Progenitor cell of endocrine pancreas (in vitro differentiated cells): ENCODE measurements around the gene PDE7B. TPM values are rescaled to one million over a fixed set of nuclear protein-coding genes. Genes with fewer than 3 reads are reported as not detected.

Experiments used
- DNase-seq: peaks from one replicate; pipeline ENCODE4 v3.0.0; 2021; ENCODE audit warnings: low spot score; ENCODE audit not compliant: unreplicated experiment
- H3K27ac Mint-ChIP-seq: 2 replicates; pipeline ENCODE4 v1.8.0; 2021; ENCODE audit warnings: mild to moderate bottlenecking, moderate library complexity, mixed read lengths
- H3K27me3 Mint-ChIP-seq: 2 replicates; pipeline ENCODE4 v1.8.0; 2021; ENCODE audit warnings: mixed read lengths
- H3K36me3 Mint-ChIP-seq: 2 replicates; pipeline ENCODE4 v1.8.0; 2022; ENCODE audit warnings: mixed read lengths; ENCODE audit not compliant: insufficient read depth
- H3K4me1 Mint-ChIP-seq: 2 replicates; pipeline ENCODE4 v1.8.0; 2021; ENCODE audit warnings: low read depth, mixed read lengths
- H3K4me3 Mint-ChIP-seq: 2 replicates; pipeline ENCODE4 v1.8.0; 2021; ENCODE audit warnings: low read depth, mild to moderate bottlenecking, moderate library complexity, mixed read lengths
- H3K9me3 Mint-ChIP-seq: 2 replicates; pipeline ENCODE4 v1.8.0; 2021; ENCODE audit warnings: low read depth, mixed read lengths
- CTCF ChIP-seq: fragments of 200-600 bp; sonication (generic); IDR thresholded peaks from one replicate; pipeline ENCODE4 v1.5.0; 2021; ENCODE audit warnings: antibody characterized with exemption, mild to moderate bottlenecking; ENCODE audit not compliant: unreplicated experiment
- total RNA-seq: library from RNA; stranded (reverse); gene quantifications from 2 replicates; pipeline ENCODE4 v1.2.1, GENCODE V29; 2021

PDE7B gene
- total RNA-seq, 1 donor from 2014 or later, result 0.07 TPM

DNA sequence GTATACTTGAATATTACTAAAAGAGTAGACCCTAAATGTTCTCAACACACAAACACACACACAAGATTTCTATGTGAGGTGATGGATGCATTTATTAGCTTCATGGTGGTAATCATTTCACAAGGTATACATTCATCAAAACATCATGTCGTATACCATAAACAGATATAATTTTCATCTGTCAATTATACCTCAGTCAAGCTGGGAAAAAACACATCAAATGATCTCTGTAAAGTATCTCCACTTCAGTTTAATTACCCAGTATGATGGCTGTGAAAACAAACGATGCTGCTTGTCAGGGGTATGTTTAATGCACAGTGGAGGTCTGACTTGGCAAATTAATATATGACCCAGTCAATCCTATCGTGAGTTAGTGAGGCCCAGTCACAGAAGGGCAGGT is 241.4 kb downstream of the PDE7B start:
- no peak for DNase-seq
- H3K27ac Mint-ChIP-seq, result no peak overlapping the region
- no peak overlapping the region for H3K4me3 Mint-ChIP-seq

DNA sequence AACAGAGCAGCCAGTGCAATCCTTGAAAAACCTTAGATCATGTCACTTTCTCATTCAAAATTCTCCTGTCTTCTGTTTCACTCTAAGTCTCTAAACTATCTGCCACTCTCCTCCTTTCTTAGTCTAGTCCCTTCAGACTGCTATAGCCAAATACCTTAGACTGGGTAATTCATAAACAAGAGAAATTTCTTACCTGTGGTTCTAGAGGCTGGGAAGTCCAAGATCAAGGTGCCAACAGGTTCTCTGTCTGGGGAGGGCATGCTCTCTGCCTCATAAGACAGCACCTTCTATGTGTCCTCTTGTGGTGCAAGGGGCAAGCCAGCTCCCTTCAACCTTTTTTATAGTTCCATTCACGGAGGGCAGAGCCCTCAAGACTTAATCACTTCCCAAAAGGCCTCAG is 242.3 kb downstream of the PDE7B start:
- H3K27ac Mint-ChIP-seq, result no peak overlapping the region
- H3K27me3 Mint-ChIP-seq, result peaks cover 3% of the 10 kb centered on the region
- H3K36me3 Mint-ChIP-seq, result no peaks in the 10 kb centered on the region
- peaks cover 10% of the 10 kb centered on the region for H3K9me3 Mint-ChIP-seq
- TF ChIP-seq CTCF, result no peak
- H3K4me3 Mint-ChIP-seq, result no peak overlapping the region
- DNase-seq, result no peak
- peaks cover 7% of the 10 kb centered on the region for H3K4me1 Mint-ChIP-seq

More for the DNA sequence above, 241.4 kb downstream of the PDE7B start:
- Mint-ChIP-seq H3K27me3 (peaks cover 3% of the 10 kb centered on the region), H3K9me3 (peaks cover 10% of the 10 kb centered on the region), H3K36me3 (no peaks in the 10 kb centered on the region), H3K4me1 (peaks cover 7% of the 10 kb centered on the region)
- TF ChIP-seq CTCF, result no peak

- no peak for TF ChIP-seq CTCF
- Mint-ChIP-seq H3K27me3 (peaks cover 3% of the 10 kb centered on the region), H3K27ac (no peak overlapping the region), H3K4me1 (peaks cover 7% of the 10 kb centered on the region), H3K36me3 (no peaks in the 10 kb centered on the region), H3K4me3 (no peak overlapping the region), H3K9me3 (peaks cover 10% of the 10 kb centered on the region)
- DNase-seq, result no peak
Observed at GRCh38 chr6:136094812-136095211, 243.3 kb downstream of the PDE7B start.

DNA sequence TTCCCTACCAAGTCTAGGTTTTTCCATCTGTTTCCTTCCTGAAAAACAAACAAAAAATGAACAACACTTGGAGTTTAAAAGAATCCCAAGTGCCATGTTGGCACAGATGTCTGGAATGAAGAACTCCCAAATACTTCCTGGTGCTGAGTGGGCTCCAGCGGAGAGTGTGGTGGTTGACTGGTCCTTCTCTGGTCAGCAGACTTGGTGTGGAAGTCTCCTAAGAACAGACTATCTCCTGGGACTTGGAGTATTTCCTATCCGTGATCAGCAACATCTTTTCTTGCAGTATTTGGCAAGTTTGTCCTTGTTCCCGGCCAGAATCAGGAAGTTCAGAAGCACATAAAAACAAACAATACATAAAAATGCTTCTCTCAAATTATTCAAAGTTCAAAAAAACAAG is 244.5 kb downstream of the PDE7B start:
- Mint-ChIP-seq H3K4me1 (peaks cover 4% of the 10 kb centered on the region), H3K9me3 (peaks cover 18% of the 10 kb centered on the region), H3K27me3 (no peaks in the 10 kb centered on the region), H3K36me3 (no peaks in the 10 kb centered on the region), H3K27ac (no peak overlapping the region), H3K4me3 (no peak overlapping the region)
- no peak for TF ChIP-seq CTCF
- DNase-seq, result no peak

DNA sequence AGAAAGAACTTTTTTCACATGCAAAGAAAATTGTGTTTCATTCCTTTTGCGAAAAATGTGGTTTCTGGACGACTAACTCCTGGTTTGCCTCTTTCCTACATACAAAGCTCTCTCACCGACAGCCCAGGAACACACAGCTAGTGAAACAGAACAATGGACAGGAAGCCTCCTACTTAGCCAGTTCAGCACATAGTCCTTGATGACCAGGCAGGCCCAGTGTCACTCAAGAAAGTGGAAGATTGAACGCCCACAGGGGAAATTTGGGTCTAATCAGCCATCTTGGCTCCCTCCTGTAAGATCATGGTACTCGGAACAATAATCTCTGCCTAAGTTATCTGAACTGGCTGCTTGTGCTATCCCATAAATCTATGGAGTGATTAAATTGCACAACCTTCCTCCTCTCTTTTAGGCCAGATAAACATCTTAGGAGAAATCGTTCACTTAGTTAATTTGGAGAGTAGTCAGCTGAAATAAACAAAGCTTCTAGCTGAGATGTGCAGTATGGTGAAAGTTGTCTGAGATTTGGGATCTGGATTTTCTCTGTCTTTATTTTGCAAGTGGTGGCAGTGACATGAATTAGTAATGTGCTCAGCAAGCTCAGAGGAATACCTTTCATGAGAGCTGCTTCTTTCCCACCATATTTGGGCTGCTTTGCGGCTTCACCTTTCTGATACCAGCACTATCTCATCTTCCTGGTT is 251.6 kb downstream of the PDE7B start:
- Mint-ChIP-seq H3K27ac (no peak overlapping the region), H3K36me3 (no peaks in the 10 kb centered on the region), H3K27me3 (no peaks in the 10 kb centered on the region), H3K9me3 (peaks cover 10% of the 10 kb centered on the region), H3K4me1 (peaks cover 13% of the 10 kb centered on the region), H3K4me3 (no peak overlapping the region)
- DNase-seq, result no peak
- no peak for TF ChIP-seq CTCF
